Pons (tissue), 1 donor: ENCODE results near the gene MAFG.

ENCODE experiments used
- DNase-seq: peaks from one replicate; pipeline ENCODE4 v3.0.0-alpha.2; 2016; ENCODE audit warnings: low spot score

The MAFG gene

DNA sequence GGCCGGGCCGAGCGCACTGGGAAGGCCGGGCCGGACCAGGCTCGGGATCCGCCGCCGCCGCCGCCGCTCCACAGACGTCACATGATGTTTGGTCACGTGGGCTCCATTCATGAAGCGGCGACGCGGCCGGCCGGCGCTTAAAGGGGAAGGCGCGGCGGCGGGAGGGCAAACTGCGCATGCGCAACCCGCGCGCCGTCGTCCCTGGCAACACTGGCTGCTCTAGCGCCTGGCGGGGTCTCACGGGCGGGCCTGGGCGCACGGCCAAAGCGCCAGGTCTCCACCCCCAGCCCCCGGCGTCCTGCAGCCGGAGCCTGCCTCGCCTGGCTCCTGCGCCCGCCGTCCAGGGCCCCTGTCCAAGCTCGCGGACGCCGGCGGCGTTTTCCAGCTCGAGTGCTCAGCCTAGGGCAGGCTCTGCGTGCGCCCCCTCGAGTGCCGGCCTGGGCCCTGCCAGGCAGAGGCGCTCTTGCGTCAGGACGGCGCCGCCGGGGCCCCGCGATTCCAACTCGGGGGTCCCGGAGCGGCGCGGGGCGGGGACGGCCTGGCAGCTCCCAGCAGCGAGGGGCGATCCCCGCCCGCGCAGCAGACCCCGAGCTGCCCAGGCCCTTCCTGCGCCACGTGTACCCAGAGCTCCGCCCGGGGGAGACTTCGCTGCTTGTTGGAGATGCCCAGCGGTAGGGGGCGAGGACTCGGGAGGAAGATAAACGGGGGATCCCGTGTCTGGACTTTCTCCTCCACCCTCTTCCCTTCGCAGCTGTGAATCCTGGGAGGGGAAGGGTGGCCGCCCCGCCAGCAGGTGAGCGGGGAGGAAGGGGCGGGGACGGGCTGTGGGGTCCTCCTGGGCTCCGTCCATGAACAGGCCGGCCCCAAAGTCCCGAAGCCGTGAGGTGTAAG, at the start of gene MAFG:
TSS of gene MAFG (minus strand) at position 83 of the 891 bp plus-strand sequence. CDS start 4,550 bp downstream, outside the sequence.
- DNase-seq: peak; percentile 93

DNA sequence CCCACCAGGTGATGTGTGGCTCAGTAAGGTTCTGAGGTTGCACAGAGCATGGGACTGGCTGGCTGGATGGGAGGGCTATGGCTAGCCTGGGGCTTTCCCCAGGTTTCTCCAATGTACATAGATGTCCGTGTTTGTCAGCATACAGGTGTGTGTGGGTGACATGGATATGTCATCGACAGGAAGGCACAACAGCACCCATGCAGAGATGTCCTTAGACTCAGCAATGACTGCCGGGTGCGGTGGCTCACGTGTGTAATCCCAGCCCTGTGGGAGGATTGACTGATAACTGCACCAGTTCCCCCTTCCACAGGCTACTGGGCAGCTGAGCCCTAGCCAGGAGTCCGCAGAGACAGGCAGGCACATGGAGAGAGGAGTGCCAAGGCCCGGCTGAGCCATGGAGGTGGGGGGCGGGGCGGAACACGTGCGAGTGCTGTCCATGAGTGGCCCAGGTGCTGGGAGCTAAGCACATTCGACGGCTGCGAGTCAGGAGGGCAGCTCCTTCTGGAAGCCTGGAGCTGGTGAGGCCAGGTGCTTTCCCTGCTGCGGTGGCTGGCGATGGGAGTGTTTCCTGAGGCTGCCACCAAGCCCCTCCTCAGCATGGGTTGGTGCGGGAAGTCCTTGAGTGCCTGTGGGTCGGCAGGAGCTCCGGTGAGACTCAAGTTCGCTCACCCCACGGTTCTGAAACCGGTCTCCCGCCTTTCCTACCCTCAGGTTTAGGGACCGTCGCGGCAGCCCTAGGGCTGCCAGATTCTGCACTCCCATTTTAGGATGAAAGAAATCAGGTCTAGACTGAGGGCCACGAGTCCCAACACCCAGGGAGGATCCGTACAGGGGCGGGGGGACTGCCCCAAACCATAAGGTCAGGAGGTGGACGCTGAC, 49.0 kb upstream of the MAFG start:
- peak; percentile 15 for DNase-seq

DNA sequence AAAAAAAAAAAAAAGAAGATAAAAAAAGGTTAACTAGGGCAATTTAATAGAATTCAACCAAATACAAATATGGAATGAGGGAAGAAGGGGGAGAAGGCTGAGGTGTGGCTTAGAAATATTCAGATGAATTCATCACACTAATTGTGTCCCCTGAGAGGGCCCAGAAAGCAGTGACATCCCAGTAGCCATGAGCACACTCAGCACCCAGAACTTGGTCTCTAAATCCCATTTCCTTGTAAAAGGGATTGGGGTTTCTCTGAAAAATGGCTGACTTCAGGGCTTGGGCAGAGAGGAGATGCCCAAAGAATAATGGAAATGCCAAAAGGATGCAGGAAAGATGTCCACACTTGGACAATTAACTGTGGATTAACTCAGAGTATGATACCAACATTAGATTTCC, 45.9 kb upstream of the MAFG start:
- no peak for DNase-seq

DNA sequence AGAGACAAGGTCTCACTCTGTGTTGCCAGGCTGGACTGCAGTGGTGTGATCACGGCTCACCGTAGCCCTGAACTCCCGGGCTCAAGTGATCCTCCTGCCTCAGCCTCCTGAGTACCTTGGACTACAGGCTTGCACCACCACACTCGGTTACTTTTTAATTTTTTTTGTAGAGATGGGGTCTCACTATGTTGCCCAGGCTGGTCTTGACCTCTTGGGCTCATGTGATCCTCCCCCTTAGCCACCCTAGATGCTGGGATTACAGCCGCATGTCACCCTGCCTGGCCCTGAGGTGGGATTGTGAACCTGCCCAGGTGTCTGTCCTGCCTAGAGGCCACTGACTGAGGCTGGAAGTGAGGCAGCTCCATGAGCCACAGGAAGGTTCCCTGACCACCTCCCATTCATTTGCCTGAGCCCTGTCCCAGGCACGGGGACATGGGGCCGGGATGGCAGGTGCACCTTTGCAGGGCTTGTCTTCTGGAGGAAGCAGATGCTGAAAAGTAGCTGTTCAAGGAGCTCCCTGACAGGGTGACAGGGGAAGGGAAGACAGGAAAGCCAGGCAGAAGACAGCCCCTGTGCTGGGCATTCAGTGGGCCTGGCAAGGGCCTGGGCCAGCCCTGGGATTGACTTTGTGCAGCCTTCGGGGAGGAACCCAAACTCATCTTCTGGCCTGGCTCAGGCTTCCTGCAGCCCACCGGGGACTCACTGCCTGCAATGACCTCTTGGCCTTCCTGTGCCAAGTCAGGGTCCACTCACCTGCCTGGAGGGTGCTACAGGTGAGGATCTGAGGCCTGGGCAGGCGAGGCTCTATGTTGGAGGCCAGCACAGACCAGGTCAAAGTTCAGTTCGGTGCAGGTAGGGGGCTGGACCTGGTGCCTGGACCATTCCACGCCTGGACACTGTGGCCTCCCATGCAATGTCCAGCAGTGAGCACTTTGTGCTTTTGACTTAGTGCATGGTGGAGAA, 41.6 kb upstream of the MAFG start:
- DNase-seq: no peak

DNA sequence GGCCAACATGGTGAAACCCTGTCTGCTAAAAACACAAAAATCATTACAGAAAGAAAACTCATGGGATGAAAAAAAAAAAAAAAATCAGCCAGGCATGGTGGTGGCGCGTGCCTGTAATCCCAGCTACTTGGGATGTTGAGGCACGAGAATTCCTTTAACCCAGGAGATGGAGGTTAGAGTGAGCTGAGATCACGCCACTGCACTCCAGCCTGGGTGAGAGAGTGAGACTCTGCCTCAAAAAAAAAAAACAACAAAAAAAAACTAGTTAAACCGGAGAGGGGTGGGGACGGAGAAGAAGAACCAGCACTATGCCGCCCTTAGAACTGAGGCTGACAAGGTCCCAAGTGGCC, 40.8 kb upstream of the MAFG start:
- no peak for DNase-seq

DNA sequence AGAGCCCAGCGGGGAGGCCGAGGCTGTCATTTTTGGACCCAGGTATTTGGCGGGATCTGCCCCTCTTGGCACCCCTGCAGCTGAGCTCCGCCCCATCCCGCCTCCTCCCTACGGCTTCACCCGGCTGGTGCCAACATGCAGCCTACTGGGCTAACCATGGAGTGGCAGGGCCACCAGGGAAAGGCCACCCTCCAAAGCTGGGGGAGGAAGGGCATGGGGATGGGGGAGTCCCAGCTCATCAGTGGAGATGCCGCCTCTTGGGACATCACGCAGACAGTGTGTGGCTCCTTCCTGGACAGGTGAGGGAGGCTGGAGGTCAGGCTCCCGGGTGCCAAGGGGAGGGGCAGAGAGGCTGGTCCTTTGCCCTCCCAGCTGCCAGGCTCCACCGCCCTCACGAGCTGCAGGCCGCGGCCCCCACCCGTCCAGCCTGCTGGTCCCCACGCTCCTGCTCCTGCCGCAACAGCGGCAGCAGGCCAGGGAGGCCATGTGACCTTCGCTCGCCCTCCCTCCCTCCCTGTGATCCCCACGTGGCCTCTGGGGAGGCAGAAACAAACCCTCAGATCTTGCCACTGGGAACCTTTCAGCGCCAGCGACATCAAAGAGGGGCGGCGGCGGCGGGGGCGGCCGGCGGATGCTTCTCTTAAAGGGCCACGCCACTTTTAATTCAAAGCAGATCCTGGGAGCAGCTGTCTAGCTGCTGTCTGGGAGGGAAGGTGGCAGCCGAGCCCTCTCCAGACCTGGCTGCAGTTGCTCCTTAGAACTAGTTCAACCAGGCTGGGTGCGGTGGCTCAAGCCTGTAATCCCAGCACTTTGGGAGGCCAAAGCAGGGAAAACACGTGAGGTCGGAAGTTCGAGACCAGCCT, 40.2 kb upstream of the MAFG start:
- DNase-seq: peak; percentile 89

DNA sequence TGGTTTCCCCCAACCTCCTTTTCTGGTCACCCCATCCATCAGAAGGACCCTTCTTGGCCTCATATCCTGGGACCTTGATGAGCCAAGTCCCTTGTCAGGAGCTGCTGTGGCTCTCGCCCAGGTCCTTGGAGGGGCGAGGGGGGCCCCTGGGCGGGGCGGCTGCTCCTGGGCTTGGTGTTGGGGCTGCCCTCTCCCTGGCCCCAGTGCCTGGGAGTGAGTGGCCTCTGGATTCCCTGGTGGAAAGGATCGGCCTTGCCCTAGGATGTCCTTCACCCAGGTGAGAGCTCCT, 39.7 kb upstream of the MAFG start:
- DNase-seq: no peak

DNA sequence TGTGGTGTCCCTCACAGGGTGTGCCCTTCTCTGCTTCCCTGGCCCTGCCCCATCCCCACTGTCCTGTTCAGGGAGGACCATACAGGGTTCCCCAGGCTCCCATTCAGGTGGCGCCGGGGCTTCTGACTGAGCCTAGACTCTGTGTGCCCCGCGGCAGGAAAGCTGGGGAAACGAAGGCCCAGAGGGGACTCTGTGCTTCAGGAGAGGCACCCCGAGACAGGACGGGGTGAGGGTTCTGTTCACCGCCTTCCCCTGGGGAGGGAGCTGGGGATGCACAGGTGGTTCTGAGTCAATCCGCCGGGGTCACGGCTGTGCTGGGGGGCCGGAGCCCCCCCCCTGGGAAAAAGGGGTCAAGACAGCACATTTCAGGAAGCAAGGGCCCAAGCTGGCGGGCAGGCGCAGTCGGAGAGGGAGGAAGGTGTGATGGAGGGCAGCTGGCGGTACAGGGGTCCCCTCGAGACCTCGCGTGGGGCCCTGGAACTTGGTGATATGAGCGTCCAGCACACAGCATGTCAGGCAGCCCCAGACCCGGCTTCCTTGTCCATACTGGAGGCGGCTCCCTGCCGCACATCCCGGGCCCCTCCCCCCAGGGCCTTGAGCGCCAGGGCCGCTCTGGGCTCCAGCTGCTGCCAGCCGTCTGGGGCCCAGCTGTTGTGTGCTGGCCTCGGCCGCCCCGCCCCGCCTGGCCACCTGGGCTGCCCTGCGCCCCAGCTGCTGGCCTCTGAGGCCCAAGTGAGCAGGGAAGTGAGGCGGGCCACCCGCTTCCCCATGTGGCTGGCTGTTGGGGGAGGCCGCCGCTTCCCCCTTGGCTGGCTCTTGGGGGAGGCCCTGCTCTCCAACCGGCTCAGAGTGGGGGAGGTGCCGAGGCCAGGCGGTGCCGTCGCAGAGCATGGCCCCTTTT, 39.1 kb upstream of the MAFG start:
- peak; percentile 17 for DNase-seq

DNA sequence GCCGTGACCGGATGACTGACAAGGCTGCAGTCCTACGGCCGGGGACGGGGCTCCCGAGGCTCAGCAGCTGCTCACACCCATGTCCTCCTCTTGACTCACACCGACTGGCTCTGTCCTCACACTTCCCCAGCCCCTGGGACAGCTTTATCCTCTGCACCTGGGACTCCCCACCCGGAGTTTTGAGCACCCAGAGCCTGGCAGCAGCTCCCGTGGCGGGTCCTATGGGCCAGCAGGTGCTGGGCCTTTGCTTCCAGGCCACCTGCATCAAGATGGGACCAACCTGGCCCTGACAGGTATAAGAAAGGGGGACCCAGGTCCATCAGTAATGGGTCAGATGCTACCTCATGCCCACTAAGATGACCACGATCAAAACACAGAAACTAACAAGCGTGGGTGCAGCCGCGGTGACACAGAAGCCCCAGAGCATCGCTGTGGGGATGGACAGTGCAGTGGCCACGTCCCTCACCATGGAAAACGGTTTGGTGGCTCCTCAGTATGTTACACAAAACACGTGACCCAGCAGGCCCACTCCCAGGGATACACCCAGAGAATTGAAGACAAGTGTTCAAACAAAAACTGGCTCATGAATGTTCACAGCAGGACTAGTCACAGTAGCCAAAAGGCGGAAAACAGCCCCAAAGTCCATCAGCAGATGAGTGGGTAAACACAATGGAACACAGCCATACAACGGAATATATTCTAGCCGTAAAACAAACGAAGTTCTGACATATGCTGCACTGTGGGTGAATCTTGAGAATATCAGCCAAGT, 36.7 kb upstream of the MAFG start:
- no peak for DNase-seq

DNA sequence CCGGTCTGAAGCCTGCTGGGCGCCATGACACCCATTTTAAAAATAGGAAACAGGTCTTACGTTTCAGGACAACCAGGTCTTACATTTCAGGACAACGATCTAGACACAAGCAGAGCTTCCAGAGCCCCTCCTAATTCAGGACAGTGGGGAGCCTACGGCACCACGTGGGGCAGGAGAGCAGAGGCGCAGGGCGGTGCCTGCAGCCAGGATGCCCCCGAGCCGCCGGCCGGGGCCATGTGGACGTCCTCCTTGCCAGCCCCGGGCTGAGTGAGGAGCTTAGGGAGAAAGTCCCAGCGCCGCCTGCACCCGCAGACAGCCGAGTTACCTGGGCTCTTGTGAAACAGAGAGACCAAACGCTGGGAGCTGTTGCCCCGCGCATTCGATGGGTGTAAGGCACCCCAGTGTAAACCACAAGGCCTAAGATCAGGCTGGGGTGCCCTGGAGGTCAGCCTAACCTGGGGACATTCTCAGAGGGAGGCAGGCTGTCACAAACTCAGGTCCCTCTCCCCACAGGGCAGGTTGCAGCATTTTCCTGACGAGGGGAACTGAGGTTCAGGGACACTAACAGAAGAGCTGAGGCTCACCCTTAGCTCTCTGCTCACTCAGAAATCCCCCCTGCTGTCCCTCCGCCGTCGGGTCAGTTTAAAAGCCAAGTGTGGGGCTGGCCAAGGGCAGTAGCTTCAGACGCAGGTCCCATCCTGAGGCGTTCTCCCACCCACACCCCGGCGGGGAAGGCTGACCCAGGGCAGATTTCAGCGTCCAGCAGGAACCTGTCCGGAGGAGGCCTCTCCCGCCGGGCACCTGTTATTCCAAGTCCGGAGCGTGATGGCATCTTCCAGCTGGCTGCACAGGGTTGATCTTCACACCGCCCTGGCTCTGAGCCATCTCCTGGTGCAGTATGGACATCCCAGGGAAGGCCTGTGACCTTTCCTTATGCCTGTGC, 35.2 kb upstream of the MAFG start:
- DNase-seq: no peak

DNA sequence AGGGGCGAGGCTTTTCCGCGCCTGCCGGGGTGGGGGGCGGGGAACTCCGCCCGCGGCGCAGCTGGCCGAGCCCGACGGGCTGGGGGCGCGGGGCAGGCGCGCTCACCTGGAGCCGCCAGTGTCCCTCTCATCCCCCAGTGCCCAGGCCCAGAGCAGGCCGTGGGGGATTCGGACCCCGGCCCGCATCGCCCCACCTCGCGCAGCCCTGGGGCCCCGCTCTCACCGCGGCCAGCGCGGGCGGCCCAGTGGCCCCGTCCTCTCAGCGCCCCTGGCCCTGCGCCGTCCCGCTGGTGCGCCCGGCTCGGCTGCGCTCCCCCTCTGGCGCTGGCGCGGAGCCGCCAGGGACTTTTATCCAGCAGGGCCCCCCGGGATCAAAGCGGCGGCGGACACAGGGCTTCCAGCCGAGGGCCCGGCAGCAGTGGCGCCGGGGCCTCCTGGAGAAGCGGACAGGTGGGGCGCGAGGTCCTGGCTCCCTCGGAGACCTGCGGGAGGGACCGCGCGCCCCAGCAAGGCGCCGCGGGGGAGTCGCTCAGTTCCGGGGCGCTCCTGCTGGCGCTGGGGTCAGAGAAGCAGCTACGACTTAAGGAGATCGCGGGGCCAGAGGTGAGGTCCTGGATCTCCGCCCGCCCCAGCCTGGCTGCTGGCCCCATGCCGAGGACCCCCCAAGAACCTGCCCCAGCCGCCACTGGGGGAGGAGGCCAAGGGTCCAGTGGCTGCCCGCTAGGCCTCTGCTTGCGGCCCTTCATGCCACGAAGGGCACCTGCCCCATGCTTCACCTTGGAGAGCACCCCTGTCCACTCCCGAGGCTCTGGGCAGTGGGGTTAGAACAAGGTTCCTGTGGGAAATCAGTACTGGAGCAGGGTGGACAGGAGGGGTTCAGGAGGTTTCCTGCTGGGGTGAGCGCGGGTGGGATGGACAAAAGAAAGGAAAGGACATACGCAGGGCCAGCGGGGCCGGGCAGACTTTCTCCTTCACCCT, 34.3 kb upstream of the MAFG start:
- no peak for DNase-seq

DNA sequence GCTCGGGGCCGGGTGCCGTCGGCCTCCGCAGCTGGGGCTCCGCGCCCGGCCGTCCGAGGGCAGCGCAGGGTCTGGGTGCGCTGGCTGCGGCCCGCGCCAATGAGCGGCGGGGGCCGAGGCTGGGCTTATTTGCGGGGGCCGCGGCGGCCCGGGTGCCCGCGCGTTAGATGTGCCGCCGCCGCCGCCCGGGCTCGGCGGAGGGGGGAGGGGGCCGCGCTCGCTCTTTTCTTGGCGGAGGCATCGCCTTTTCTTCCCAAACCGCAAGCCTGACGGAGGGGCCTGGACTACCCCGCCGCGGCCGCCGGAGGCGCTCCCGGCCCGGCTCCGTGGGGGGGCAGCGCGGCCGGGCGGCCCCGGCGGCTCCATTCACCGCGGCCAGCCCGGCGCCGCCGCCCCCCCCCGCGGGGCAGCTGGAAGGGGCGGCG, 33.6 kb upstream of the MAFG start, which contains the start of gene NOTUM:
TSS of gene NOTUM (minus strand) at position 101 of the 425 bp plus-strand sequence. CDS start 278 bp downstream, outside the sequence.
- no peak for DNase-seq

DNA sequence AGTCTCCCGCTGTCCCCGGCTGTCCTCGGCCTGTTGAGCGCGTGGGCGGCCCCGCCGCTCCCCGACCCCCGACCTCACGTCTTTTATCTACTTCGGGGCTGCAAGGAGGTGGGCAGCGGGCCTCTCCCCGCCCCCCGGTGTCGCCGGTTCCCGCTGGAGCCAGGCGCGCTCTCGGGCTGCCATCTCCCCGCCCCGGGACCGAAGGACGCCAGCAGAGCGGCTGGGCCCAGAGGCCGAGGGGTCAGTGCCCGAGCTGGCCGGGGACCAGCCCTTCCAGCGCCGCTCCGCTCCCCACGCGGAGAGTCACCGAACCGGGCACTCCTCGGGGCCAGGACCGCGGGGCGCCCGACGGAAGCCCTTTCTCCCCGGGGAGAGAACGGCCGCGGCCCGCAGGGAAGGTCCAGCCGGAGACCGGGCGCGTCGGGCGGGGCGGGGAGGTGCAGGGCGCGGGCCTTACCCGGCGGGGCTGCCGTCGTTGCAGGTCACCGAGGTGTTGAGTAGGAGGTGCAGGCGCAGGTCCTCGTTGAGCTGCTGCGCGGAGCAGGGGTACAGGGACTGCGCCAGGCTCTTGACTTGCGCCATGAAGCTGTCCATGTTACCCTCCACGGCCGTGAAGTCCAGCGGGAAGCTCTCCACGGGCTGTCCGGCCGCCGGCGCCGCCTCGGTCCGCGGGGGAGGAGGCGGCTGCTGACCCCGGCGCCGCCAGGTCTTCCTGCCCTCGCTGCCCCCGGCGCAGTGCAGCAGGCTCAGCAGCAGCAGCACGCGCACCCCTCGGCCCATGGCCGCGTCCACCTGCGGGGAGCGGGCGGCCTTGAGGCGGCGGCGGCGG, 32.8 kb upstream of the MAFG start:
- DNase-seq: no peak

DNA sequence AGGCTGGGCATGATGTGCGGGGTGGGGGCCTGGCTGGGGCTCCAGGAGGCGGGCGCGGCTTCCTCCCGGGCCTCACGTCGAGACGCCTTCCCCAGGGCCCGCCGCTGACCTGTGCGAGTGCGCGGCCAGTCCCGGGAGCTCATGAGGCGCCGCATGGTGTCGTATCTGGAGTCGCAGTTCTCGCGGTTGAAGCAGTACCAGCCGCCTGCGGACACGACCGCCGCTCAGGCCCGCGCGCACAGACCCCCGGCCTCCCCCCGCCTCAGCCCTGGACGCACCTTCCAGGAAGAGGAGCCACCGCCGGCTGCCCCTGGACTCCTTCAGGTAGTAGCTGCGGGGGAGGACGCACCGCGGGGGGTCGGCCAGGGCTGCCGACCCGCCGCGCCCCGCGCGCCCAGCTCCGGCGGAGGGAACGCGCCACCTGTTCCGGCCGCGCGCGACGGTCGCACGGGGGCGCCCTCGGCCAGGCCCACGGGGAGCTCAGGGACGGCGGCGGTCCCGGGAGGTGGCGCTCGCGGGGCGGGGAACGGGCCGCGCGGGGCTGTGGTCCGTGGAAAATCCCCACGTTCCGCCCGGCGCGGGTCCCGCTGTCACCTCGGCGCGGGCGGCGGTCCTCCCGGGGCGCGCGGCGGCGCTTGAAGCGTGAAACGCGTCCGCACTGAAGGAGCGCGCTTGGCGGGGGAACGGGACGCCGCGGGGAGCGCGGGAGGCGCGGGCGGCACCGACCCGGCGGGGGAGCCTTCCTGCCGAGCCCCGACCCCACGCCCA, 32.0 kb upstream of the MAFG start:
- no peak for DNase-seq
